Measurements from ENCODE around the gene SLC46A2. TPM values are rescaled to one million over a fixed set of nuclear protein-coding genes. Genes with fewer than 3 reads are reported as not detected.

The SLC46A2 gene
- total RNA-seq, 4 donors from 2014 or later = not detected

DNA sequence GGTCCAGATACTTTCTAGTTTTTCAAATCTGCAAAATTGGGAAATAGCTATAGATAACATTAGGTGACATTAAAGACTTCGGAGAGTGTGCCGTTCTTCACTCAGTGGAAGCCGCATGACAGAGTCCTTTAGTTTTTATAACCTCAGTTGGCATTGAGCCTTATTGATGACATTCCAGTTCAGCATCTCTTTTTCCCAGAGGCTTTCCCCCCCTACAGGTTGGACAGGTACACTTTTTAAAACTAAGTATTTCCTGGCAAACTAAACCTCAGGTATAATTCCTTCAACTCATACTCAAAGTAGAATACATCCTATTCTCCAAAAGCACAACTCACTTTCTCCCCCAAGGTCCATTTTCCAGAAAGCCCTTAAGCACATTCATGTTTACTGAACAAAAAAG, 58.7 kb downstream of the SLC46A2 start:
- peaks cover 6 to 51% (median 40%) of the 10 kb centered on the region in 4 donors for H3K4me1 ChIP-seq

DNA sequence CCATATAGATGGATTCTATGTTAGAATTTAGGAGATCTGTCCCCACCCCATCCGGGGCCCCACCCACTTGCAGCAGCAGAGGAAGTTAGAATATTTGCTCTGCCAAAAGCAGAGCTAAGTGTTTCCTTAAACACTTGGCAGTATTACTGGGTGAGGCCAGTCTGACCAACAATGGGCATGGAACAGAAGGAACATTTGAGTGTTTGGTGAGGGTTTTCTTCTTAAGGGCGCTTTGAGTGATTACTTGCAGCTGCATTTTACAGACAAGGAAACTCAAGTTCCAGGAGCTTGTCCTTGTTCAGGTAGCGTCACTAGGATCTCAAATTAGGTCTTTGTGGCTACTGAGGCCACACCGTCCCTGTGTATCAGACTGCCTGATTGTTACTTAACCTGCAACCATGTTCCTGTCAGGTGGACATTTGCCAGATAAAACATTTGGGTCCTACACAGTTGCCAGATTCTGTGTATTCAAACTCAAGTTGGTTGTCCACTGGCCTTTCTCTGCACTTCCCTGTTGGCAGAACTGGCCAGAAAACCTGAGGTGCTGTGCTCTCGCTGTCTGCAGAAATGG, 59.3 kb downstream of the SLC46A2 start:
- DNase-seq = peak; percentile 78
- WGBS, 2 donors (ENCODE audit: low coverage in 1 of 2) = 53% methylated on average over 5 of the region's 5 CpGs; no CpG with 5 or more reads in 1 of the 2 donors
- Histone ChIP-seq H3K4me3 (peak overlapping the region in 1 of 4 donors; percentile 4), H3K36me3 (no peaks in the 10 kb centered on the region), H3K27me3 (no peaks in the 10 kb centered on the region), H3K9me3 (no peaks in the 10 kb centered on the region), H3K27ac (peak overlapping the region; percentile 66 to 87 (median 76)), H3K4me1 (peaks cover 6 to 47% (median 35%) of the 10 kb centered on the region in 4 donors)
- in situ Hi-C loops (cut with MboI; ENCODE audit: low pct_ligation_motif_present in 1 of 4, low pct_unique_long_range_greater_than_20kb in 1 of 4, low sequenced_read_pairs in 3 of 4) = no loop called here
- intact Hi-C loops (cut with DNase I; ENCODE audit: low total_unique reads) = no loop called here
- TF ChIP-seq POLR2AphosphoS5 (IDR thresholded peaks at IDR 0.05) (peak in 1 of 3 donors; percentile 42), CTCF (IDR thresholded peaks at IDR 0.05) (no peak), EP300 (IDR thresholded peaks at IDR 0.05; ENCODE audit: low read depth) (no peak), POLR2A (IDR thresholded peaks at IDR 0.05) (no peak)

More for the DNA sequence above, 58.7 kb downstream of the SLC46A2 start:
- intact Hi-C loops (cut with DNase I; ENCODE audit: low total_unique reads) (no loop called here), in situ Hi-C loops (cut with MboI; ENCODE audit: low pct_ligation_motif_present in 1 of 4, low pct_unique_long_range_greater_than_20kb in 1 of 4, low sequenced_read_pairs in 3 of 4) (no loop called here)
- 46 to 64% methylated on average over 3 of the region's 3 CpGs for whole genome bisulfite sequencing, 2 donors (ENCODE audit: low coverage in 1 of 2)
- Histone ChIP-seq H3K36me3 (no peaks in the 10 kb centered on the region), H3K4me3 (peak overlapping the region in 1 of 4 donors; percentile 4), H3K27ac (peak overlapping the region; percentile 66 to 87 (median 76)), H3K9me3 (no peaks in the 10 kb centered on the region), H3K27me3 (no peaks in the 10 kb centered on the region)
- TF ChIP-seq POLR2AphosphoS5 (IDR thresholded peaks at IDR 0.05) (no peak), EP300 (IDR thresholded peaks at IDR 0.05; ENCODE audit: low read depth) (no peak), POLR2A (IDR thresholded peaks at IDR 0.05) (no peak), CTCF (IDR thresholded peaks at IDR 0.05) (no peak)
- DNase-seq = no peak

Other genes with a start within 250 kb of the SLC46A2 start
- gene INIP, start 172.8 kb downstream of the SLC46A2 start, total RNA-seq = 10 to 100 TPM in 3 of 4 donors, 1 to 10 TPM in 1; 9.6 to 22.9 (median 16.2) TPM
- 10 to 100 TPM; 15.7 to 46.4 (median 45.7) TPM for gene SNX30, start 140.1 kb downstream of the SLC46A2 start, total RNA-seq
- gene ZNF883, start 121.3 kb upstream of the SLC46A2 start, total RNA-seq = 1 to 10 TPM in 1 of 4 donors, under 1 TPM in 2, not detected in 1; 0.27 to 3.0 (median 0.64) TPM
- 1 to 10 TPM in 1 of 4 donors, under 1 TPM in 2, not detected in 1; 0.68 to 1.7 (median 0.80) TPM for gene ZFP37, start 165.8 kb upstream of the SLC46A2 start, total RNA-seq

Measured in transverse colon (tissue), 4 donors.